SIG-M5 treated with dmso at 0.1 percent for 504 hours (cell line): ENCODE results near the gene LRP1.

Experiments used
- DNase-seq: peaks from one replicate; lab custom pipeline; 2025; ENCODE audit not compliant: unreplicated experiment; lab: John Stamatoyannopoulos, UW

Gene LRP1

GRCh38 chr12:57152639-57153038, 24.4 kb downstream of the LRP1 start:
- no peak for DNase-seq

- DNase-seq, result no peak
These were observed 25.2 kb downstream of the LRP1 start for GRCh38 chr12:57153415-57153997.

- no peak for DNase-seq
These were observed 25.8 kb downstream of the LRP1 start for GRCh38 chr12:57154076-57154475.

- DNase-seq, result peak; percentile 53
These were observed 26.6 kb downstream of the LRP1 start for GRCh38 chr12:57154804-57155434.

GRCh38 chr12:57156701-57157403, 28.6 kb downstream of the LRP1 start:
- DNase-seq, result no peak

DNA sequence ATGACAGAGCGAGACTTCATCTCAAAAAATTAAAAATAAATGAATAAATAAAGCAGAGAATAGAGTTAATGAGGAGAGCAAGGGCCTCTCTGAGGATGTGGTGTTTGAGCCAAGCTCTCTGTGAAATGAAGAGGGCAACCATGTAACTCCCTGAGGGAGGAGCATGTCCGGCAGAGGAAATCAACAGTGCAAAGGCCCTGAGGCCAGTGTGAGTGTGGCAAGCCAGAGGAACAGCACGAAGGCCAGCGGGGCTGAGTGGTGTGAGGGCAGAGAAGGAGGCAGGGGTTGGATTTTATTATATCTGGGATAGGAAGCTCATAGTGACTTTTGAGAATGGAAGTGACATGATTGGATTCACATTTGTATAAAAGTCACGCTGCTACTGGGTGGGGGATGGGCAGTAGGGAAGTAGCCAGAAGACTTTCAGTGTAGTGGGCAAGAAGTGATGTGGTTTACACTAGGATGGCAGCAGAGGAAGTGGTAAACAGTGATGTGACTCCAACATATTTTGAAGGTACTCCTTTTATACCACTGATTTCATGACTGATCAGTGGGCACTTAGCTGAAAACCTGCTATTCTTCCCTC, 29.4 kb downstream of the LRP1 start:
- peak; percentile 58 for DNase-seq

GRCh38 chr12:57158186-57158585, 29.9 kb downstream of the LRP1 start:
- DNase-seq, result no peak

DNA sequence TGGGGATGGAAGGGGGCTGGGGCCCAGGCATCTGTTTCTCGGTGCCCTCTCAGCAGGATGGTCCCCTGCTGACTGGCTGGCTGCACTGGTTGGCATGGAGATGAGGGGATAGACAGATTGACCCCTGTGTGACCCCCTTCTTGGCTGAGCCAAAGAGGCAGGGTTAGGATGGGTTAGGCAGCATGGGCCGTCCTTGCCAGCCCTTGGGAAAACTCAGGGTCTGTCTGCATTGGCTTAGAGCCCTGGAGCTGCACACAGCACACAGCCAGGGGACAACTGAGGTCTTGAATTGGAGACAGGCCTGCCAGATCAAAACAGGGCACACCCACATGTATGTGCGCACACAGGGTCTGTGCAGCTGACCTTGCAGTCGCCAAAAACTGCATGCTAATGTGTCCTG, 30.4 kb downstream of the LRP1 start:
- DNase-seq, result no peak

- DNase-seq, result no peak
These were observed 31.0 kb downstream of the LRP1 start for GRCh38 chr12:57159311-57159710.

DNA sequence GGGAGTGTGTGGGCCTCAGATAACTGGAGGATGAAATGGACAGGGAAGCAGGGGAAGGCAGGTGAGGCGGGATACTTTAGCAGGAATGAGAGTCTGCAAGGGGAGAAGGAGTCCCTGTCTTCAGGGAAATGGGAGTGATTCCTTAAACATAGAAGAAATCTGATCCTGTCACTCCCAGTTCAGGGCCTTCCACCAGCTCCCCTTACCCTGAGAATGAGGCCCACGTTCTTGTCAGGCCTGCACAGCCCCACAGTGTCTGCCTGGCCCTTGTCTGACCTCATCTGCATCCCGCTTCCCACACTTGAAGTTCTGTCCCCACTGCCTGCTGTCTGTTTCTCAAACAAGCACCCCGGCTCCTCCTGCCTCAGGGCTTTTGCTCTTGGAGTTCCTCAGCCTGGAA, 31.8 kb downstream of the LRP1 start:
- no peak for DNase-seq

GRCh38 chr12:57160741-57161140, 32.5 kb downstream of the LRP1 start:
- DNase-seq, result no peak

GRCh38 chr12:57161491-57161890, 33.2 kb downstream of the LRP1 start:
- no peak for DNase-seq

DNA sequence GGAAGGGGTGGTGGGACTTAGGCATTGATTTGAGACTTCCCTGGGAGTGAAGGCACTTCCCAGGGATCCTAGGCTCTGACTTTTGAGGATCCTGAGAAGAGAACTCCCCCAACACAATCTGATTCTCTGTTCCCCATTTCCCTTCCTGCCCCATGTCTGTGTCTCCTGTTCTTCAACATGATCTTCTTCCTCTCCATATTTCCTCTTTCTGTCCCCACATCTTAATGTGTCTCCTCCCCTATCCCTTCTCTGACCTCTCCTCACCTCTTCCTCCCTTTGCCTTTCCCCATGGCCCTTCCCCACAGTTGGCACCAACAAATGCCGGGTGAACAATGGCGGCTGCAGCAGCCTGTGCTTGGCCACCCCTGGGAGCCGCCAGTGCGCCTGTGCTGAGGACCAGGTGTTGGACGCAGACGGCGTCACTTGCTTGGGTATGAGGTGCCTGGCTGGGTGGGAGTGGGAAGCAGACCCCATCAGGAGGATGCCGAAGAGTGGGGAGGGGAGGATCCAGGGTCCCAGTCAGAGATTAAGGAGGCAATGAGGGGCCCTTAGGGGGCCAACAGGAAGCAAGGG, 34.4 kb downstream of the LRP1 start:
- DNase-seq, result peak; percentile 83

- DNase-seq, result no peak
These were observed 36.2 kb downstream of the LRP1 start for GRCh38 chr12:57164454-57164853.

GRCh38 chr12:57164966-57165625, 36.8 kb downstream of the LRP1 start:
- DNase-seq, result no peak

- no peak for DNase-seq
These were observed 37.5 kb downstream of the LRP1 start for GRCh38 chr12:57165741-57166140.

DNA sequence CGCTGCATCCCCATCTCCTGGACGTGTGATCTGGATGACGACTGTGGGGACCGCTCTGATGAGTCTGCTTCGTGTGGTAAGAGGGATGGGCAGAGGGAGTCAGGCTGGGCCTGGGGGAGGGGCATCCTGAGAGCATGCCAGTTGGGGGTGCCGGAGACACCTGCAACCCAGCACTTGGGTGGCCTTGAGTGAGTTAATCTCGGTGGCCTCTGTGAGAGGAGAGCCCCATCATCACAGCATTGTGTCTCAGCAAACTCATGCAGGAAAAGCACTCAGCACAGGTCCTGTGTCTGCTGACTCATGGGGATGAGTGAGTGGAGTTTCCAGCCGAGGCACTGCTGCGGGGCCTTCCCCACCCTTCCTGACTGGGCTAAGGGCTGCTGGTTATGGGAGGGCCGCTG, 38.7 kb downstream of the LRP1 start:
- DNase-seq, result no peak

- DNase-seq, result no peak
These were observed 39.8 kb downstream of the LRP1 start for GRCh38 chr12:57168058-57168457.

- no peak for DNase-seq
These were observed 40.9 kb downstream of the LRP1 start for GRCh38 chr12:57169046-57169795.

- no peak for DNase-seq
These were observed 41.7 kb downstream of the LRP1 start for GRCh38 chr12:57169969-57170368.

DNA sequence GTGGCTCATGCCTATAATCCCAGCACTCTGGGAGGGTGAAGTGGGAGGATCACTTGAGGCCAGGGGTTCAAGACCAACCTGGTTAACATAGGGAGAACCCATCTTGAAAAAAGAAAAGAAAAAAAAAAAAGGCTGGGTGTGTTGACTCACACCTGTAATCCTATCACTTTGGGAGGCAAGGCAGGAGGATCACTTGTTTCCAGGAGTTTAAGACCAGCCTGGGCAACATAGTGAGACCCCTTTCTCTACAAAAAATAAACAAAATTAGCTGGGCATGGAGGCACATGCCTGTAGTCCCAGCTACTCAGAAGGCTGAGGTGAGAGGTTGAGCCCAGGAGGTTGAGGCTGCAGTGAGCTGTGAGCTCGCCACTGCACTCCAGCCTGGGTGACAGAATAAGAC, 42.1 kb downstream of the LRP1 start:
- DNase-seq, result no peak
